ENCODE data around the gene UBXN6.
A peak's percentile ranks its signal among the peaks of the same experiment; 100 is the strongest.

DNA sequence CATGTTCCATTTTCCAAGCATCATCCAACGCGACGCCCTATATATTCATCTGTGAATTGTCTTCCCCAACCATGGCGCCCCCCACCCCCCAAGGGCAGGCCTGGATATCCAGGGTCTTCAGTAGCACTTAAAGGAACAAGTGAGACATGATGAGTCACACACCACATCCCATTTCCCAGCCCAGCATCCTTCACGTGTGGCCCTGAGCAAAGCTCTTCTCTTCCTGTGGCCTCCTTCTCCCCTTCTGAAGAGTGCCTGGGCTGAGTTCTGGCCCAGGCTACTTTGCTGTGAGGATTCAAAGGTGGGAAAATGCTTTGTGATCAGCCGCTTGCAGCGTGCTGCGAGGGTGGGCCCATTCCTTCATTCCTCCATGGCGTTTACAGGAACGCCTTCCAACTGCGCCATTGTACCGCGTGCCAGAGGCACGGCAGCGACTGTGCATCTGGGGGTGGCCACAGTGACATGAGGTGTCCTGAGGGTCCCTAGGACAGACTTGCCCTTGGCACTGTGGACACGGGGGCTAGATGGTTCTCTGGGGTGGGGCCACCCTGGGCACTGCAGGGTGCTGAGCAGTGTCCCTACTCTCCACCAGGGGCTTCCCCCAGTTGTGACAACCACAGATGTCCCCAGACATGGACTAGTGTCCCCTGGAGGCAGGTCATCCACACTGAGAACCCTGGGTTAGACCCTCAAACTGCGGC, 49.0 kb upstream of the UBXN6 start:
- no peak for TF ChIP-seq JUND (IDR thresholded peaks at IDR 0.05; ENCODE audit: low read length)
- TF ChIP-seq JUN (IDR thresholded peaks at IDR 0.05; ENCODE audit: low read depth, low read length), result no peak
- TF ChIP-seq SP2 (IDR thresholded peaks at IDR 0.05; ENCODE audit: low read length), result no peak
- TF ChIP-seq, protein P1, sequence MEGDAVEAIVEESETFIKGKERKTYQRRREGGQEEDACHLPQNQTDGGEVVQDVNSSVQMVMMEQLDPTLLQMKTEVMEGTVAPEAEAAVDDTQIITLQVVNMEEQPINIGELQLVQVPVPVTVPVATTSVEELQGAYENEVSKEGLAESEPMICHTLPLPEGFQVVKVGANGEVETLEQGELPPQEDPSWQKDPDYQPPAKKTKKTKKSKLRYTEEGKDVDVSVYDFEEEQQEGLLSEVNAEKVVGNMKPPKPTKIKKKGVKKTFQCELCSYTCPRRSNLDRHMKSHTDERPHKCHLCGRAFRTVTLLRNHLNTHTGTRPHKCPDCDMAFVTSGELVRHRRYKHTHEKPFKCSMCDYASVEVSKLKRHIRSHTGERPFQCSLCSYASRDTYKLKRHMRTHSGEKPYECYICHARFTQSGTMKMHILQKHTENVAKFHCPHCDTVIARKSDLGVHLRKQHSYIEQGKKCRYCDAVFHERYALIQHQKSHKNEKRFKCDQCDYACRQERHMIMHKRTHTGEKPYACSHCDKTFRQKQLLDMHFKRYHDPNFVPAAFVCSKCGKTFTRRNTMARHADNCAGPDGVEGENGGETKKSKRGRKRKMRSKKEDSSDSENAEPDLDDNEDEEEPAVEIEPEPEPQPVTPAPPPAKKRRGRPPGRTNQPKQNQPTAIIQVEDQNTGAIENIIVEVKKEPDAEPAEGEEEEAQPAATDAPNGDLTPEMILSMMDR (IDR thresholded peaks at IDR 0.05; ENCODE audit: control extremely low read depth in 1 of 3, insufficient read depth in 1 of 3, low read depth in 1 of 3, low read length in 3 of 3), result peak in 1 of 3 experiments; percentile 20; a peak in 1 of 4 replicates
- TF ChIP-seq TAF1 (IDR thresholded peaks at IDR 0.05; ENCODE audit: low read depth, low read length), result no peak
- TF ChIP-seq EZH2 (IDR thresholded peaks at IDR 0.05; ENCODE audit: low read depth, low read length, severe bottlenecking), result no peak
- TF ChIP-seq CEBPB (IDR thresholded peaks at IDR 0.05; ENCODE audit: low read depth, low read length), result no peak
- no peak for TF ChIP-seq ATF2 (IDR thresholded peaks at IDR 0.05; ENCODE audit: low read length)
- TF ChIP-seq BCL11A (IDR thresholded peaks at IDR 0.05; ENCODE audit: low read depth in 2 of 2, low read length in 2 of 2), result no peak
- TF ChIP-seq POLR2A (IDR thresholded peaks at IDR 0.05; ENCODE audit: control extremely low read depth in 1 of 2, low read depth in 2 of 2, low read length in 2 of 2), result no peak
